Stimulated activated CD8-positive, alpha-beta memory T cell treated with anti-CD3 and anti-CD28 coated beads, Interleukin-4, amount 100 ng/mL, for 48 hours (primary cell): Measurements from ENCODE around the gene GALNT5.

ENCODE experiments used
- DNase-seq: peaks from one replicate; pipeline ENCODE4 v3.0.0-alpha.2; 2020

GALNT5 gene

DNA sequence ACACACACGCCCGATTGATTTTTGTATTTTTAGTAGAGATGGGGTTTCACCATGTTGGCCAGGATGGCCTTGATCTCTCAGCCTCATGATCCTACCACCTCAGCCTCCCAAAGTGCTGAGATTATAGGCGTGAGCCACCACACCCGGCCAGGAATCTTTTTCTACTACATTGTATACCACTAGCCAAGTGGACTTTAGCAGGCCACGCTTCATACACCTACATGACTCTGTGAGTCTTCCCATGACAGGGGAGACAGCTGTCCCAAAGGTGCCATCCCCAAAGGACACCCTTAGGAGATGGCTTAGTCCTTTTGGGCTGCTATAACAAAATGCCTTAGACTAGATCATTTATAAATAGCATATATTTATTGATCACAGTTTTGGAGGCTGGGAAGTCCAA is 35.3 kb downstream of the GALNT5 start:
- DNase-seq = no peak

DNA sequence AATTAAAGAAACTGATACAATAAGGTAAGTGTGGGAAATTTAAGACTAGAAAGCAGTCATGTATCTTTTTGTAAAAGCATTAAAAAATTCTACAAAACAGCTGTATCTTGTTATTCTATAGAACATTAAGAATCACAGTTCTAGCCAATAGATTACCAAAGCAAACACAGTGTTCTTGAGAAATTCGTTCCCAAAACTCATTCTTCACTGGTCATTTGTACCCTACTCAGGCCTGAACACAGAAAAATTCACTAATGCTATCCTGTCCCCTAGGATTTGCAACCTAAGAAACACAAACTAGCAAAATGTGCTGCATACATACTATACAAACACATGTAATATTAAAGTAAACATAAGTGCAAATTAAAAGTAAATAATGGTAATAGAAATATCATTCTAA is 39.0 kb downstream of the GALNT5 start:
- no peak for DNase-seq

DNA sequence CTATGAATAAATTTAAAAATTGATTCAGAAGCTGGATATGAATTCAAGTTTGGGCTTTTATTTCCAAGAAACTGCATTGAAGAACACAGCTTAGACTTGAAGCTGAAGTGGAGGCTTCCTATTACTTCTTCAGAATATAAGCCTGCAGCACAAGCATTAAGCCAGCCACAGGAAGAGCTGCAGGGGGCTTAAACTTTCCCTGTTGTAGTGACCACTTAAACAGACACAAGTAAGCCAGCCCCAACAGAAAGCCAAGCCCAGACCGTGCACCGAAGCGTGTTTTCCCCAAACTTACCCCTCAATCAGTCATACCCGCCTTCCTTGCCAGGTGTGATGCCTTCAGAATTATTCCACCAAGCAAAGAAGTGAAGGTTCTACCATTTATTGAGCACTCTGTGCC is 39.5 kb downstream of the GALNT5 start:
- DNase-seq = no peak

DNA sequence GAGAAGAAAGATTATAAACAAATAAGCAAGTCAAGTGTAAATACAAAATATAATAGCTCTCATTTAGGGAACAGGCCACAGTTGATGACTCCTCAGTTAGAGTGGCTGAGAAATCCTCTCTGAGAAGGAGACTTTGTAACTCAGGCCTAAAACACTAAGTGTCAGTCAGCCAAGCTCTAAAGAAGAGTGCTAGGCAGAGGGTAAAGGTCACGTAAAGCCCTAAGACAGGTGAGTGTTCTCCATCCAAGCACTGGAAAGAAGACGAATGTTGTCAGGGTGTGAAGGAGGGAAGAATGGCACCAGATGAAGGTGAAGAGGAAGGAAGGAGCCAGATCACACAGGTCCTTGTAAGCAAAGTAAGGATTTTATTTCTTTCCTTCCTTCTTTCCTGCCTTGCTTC is 43.8 kb downstream of the GALNT5 start:
- no peak for DNase-seq

DNA sequence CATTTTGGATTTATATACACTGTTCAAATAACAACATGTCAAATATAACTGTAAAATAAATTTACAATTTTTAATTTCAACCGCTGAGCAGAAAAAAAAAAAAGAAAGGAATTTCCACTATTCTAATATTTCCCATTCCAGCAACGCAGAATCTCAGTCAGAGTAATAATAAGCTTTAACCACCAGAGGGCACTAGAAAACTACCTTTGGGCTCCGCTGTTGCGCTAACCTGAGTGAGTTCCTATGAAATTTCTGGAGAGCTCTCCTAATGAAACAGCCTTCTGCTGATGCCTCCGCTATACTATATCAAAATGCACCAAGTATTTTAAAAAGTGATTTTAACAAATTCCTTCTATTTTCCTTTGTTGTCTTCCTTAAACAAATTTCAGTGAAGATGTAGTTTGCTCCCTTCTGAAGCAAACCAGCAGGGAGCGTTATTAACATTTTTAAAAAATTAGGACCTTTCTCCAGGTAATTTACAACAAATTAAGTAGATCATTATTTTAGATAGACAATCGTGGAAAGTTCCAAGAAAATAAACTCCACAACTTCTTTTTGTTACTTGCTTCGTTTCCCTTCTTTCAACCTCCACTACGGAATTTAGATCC is 45.1 kb downstream of the GALNT5 start:
- peak; percentile 36 for DNase-seq

DNA sequence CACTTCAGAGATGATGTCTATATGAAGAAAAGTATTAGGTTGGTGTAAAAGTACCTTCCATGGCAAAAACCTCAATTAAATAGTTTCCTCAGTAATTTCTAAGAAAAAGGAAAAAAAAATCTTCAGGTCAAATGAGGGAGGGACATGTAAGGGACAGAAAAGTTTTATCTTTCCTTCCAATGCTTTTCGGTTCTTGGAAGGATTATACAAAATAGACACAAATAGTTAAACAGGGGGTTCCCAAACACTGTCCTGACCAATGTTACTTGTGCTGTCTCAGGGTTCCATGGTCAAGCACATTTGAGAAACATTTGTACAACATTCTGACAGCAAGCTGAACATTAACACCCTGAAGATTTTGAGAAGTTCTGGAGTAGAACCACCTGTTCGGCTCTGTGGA is 46.1 kb downstream of the GALNT5 start:
- no peak for DNase-seq

DNA sequence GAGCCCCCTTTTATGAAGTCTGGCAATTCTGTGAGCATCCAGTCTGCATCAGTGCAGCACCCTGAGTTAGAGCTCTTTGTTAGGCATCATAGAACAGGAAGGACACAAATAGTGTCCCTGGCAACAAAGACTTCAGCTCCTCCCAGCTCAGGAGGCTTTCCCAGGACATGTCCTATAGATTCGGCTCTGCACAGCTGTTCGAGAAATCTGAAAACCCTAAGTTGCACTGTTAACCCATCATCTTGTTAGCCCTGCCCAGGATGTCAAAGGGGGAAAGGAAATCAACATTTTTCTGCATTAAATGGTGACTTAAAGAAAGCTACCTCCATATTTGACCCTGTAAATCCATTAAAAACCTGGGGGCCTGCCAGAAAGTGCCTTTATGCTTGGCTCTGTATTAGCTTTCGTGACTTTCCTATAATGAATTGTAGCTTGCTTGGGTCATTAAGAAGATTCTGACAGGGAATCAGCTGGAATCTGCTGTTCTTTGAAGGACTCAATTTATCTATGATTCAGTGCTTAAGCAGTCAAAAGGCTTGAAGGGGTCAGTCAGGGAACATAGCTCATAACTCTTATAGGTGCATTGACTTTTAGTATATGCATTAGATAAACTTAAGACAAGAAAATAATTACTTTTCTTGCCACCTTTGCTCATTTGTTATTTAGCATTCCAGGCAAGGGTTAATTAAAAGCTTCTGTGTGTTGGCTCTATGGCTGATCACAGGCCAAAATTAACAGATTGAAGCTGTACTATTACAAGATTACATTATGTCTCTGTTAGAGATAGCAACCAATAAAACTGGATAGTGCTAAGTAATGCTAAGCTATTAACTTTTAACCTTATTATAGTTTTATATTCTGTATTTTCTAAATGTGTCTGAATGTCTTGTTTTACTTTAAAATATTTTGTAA is 47.6 kb downstream of the GALNT5 start:
- DNase-seq = no peak

DNA sequence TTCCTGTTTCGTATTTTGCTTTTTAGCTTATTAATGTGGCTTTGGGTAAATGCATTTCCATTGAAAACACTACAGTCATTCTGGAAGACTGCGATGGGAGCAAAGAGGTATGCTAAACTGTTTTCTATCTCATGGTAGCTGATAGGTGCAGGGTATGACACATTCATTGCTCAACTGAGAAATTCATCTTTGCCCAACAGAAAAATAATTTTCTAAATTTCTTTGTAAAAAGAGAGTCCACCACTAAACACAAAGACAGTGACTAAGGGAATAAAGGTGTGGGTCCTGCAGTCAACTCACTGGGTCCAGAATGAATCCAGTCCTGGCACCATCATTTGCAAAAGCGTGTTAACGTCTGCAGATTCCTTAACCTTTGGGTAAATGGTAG is 48.2 kb downstream of the GALNT5 start:
- DNase-seq = no peak

DNA sequence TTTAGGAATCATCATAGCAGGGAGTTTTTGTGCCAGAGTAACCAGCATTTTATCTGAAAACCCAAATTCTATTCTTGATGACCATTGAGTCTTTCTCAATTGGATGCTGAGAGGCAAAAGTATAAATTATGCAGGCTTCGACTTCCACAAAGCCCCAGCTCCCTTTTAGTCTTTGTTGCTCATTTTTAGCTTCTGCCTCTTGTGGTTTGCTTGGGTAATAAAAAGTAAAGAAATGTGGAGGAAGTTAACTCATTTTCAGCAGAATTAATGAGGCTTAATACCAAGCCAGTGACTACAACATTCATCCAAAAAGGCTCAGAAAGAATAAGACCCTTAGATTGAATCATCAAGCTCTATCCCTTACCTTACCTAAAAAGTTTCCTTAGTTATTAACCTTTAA is 49.5 kb downstream of the GALNT5 start:
- no peak for DNase-seq

DNA sequence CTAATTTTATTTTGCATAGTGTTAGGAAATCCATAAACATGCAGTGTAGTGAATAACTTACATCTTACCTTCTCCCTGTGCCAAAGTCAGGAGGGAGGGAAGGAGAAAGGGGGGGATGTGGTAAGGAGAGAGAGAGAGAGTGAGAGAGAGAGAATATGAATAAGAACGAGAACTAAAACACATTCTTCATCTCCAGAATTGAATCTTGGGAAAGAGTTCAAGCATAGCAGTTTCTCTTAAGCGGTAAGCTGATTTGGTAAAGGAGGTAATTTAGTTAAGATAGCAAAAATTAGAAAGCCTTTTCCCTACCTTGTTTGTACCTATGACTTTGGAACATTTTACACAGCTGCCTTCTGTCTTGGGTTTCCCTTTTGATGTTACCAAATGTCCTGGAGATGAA is 52.4 kb downstream of the GALNT5 start:
- DNase-seq = no peak

DNA sequence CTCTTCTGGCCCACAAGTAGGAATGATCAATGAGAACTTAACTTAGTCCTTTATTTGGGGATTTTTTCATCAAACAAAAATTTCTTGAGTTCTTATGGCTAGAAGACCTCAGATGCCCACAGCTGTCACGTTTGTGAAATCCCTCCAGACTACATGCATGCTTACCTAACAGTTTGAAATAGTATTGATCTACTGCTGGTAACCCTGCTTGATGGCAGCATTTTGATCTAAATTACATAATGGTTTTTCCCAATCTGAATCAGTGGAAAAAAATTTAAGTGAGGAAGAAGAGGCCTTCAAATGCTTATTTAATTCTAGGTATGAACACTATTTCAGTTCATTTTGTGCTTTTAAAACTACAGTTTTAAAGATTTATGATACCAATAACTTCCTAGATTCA is 54.2 kb downstream of the GALNT5 start:
- no peak for DNase-seq

DNA sequence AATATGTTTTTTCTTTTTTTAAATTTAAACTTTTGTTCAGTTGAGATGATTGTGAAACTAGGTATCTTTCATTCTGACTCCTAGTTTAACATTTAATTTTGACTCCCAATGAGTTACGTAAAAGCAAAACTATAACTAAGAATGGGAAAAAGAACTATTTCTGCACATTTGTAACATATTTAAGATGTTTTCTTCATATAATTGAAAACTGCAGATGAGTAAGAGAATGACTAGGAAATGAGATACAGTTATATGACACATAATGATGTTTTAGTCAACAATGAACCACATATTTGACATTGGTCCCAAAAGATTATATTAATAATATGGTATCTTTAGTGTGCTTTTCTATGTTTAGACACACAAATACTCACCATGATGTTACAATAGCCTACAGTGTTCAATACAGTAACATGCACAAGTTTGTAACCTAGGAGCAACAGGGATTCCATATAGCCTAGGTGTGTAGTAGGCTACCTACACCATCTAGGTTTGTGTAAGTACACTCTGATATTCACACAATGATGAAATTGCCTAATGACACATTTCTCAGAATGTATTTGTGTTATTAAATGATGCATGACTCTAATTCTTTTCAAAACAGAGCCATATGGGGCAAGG is 55.5 kb downstream of the GALNT5 start:
- no peak for DNase-seq

DNA sequence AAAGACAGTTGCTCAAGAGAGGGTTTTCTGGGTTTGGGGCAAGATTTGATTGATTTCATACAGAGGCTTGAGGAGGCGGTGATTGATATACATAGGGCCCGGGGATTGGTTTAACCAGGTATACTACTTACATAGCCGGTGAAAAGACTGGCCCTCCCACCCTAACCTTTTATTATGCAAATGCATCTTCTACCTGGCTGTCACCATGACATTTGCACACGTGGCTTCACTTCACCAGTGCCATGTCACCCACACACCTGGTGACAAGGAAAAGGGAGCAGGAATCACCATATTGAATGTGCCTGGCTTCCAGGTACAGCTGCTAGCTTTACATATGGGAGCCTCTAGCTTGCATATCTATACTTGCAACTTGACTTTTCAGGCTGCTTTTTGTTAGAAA is 58.4 kb downstream of the GALNT5 start:
- DNase-seq = no peak

DNA sequence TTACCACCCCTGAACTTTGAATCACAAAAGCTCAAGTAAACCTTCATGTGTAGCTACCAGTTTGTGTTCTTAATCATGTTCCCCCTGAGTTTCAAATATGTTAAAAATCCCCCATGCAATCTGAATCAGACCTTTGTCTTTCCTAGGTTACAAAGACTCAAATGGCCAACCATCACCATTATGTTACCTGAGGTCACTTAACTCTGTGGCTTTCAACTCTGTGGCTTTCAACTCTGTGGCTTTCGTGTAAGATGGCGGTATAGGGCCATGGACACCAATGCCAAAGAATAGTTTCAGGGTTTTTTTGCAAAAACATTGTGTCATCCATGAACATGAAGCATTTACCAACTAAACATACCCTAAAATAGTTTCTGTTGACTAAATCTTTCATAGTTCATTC is 61.4 kb downstream of the GALNT5 start:
- DNase-seq = no peak

DNA sequence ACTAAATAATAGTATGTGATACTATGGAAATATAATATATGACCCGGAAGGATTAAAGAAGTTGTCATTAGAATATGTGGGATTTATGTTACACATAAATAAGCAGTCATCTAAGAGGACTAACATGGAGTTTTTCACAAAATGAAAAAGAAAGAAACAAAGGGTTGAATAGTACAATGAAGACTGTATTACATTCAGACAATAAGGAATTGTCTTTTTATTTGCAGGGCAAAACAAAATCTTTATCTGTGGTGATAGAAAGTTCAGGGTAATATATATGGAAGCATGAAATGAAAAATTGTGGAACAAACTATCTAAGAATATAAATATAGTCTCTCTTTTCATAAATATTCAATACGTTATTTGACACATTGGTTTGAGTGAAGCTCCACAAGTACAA is 62.3 kb downstream of the GALNT5 start:
- no peak for DNase-seq

DNA sequence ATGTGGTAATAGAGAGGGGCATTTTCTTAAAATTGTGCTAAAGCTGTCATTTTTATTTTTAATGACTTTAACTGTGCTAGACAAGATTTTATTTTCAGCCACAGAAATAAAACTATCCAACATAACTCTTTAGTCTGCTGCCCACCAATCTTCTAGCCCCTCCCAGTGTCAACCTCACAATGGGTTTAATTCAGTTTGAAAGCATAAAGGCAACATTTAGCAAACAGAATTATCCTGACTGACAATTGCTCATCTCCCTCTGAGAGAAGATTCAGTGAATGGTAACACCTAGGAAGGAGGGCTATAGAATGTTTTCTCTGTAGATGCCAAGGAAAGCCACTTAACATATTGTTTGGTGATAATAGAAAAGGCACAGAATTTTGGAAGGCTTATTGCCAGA is 62.9 kb downstream of the GALNT5 start:
- no peak for DNase-seq

DNA sequence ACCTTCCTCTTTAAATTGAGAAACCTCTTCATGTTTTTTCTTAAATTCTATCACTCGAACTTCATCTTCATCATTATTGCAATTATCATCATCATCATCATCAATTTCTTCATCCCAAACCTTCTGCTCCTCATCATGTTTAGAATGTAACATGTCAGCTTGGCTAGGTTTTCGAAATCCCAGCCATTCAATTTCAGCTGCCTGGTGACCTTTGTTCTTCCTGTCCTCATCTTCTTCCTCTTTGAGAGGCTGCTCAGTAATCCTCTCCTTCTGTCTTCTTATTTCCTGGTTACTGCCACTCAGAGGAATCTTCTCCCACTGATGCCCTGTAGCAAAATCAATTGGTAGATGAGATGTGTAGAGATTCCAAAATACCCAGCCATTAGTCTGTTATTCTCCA is 64.0 kb downstream of the GALNT5 start:
- no peak for DNase-seq

DNA sequence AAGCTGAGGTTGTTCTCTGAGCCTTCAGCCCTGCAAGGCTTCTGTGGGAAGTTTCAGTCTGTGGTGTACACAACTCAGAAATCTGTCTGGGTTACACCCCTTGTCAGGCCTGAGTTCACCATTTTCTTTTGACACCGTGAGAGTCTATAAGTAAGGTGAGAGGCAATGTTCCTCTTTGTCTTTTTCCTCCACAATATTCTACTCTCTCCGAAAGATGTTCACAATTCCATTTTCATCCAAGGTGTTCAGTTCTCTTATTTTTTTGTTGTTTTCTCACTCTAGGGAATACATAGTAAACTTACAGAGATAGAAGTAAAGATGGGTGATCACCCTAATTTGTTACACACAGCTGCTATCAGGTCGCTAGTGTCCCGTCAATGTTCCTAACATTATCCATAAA is 64.9 kb downstream of the GALNT5 start:
- DNase-seq = no peak

DNA sequence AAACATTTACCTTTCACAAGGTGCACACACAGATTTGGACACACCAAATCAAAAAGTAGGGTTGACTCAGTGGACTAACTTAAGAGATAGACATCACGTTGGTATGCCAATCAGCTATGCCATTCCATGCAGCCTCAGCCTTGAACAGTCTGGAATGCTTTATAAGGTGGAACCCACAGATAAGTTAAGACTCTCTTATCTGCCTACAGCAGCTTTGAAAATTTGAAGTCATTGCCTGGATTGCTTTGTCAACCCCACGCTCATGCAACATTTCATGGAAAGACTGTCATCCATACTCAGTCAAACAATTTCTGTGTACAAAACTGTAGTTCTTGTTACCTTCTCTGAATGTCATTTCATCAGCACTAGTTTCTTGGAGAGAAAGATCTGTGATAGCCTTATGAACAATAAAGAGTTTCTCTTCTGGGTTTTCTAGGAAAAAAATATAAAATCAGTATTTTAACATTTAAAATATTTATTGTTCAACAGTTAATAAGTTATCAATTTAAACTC is 66.9 kb downstream of the GALNT5 start:
- DNase-seq = no peak

DNA sequence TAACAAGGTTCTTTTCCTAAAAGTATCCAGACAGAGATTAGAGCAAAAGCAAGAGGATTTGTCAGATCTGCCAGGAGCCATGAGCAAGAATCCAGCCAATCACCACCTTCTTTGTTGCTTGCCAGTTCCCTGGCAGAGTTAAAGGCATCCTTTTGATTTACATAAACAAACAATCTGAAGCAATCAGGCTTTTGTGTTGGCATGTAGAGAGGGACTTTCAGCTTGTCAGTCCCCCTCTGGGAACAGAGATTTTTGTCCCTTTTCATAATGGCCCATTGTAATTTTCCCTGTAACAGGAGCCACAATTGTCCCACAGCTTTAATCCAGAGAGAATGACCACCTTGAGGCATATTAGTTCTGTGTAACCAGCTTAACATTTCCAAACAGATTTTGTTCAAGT is 68.3 kb downstream of the GALNT5 start, which contains the start of gene ERMN:
TSS of gene ERMN (minus strand) at position 39 of the 400 bp plus-strand sequence. CDS start 182 bp downstream, outside the sequence.
- no peak for DNase-seq

DNA sequence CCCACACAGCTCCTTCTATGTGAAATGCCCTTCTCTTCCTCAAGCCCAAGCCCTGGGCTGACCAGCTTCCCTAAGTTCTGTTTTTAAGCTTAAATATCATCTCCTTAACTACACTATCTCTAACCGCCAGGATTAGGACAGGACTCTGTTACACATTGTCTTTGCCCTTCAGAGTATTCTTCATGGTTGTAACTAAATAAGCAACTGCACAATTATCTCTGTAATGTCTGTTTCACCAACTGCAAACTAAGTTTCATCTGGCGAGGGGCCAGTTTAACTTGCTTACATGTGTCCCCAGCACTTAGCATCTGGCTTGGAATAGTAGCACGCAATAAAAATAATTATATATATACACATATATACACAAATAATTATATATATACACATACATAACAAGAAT is 69.2 kb downstream of the GALNT5 start:
- no peak for DNase-seq

DNA sequence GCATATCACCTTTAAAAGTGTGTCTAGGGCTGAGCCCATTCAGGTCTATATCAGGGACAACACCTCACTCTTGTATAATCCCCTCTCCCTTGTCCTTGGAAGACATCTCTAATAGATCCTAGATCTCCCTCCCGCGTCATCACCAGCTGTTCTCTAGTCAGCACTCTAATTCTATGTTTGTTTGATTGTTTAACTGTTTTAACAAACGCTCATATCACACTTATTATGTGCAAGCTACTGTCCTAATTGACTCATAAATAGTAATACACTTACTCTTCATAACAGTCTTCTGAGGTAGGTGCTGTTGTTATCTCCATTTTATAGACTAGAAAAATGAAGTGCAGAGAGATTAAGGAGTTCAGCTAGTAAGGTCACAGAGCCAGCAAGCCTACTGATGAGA is 69.7 kb downstream of the GALNT5 start:
- no peak for DNase-seq

DNA sequence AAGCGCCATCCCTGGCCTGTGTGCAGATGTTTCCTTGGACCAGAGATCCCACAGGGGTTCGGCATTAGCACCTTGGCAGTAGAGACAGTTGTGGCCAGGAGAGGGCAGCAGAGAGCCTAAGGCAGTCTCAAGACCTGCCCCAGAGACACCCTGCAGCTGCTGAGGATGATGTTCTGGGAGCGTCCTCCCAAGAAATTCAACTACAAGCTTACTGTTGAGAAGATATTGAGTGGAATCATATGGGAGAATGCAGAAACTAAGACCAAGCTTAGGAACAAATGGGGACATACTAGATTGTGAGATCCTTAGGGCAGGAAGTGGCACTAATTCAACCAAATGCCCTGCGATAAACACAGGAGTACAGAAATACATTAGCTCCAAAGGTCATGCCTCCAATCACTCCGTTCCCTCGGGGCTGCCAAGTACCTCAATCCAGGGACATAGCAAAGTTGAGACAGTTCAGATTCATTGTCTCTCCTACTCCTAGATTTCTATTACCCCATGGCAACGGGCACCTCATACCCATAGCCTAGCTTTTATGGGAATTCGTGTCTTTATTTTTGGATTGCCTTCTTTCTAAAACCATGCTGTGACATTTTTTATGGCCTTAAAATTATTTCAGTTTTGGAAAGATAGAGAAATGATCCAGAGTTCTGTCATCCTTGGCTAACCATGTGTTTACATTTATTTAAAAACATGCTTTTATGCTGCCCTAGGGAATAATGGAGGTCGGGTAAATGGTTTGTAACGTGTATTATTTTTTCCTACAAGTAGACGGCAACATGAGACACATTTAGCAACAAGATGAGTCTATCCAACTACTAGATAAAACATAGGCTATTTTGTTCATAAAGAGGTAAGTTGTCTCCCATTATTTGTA is 70.4 kb downstream of the GALNT5 start:
- peak; percentile 96 for DNase-seq
